IPS-NIHi7 (cell line): ENCODE measurements around the gene CNKSR3.
A peak's percentile ranks its signal among the peaks of the same experiment; 100 is the strongest.
"Not testable (repeated sequence)": the region's sequence is repeated elsewhere in the genome, so short reads cannot be mapped to it uniquely, and the experiment has no call there.

Experiments used
- DNase-seq: peaks from one replicate; pipeline ENCODE4 v3.0.0; 2012; ENCODE audit warnings: mixed read lengths; ENCODE audit errors: extremely low spot score

The CNKSR3 gene

GRCh38 chr6:154510144-154510905 lies at the start of gene CNKSR3:
Gene CNKSR3 (minus strand): TSS chr6:154510685. CDS start chr6:154510114, 571 bp downstream.
- DNase-seq: peak; percentile 91

DNA sequence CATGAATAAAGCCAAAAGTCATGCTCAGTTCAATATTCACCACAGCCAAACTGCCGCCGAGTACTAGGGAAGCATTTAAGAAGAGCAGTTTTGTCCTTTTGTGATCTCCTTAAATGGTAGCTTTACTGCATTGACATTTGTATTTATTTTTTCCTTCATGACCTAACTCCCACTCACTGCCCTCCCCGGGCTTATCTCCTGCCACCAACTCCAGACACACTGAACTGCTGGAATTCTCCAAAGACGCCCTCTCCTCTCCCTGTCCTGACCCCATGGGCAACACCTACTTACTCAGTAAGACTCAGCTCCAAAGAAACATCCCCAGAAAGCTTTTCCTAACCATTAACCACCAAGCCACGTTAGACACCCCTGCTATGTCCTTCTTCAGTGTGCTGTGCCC lies 48.5 kb upstream of the CNKSR3 start:
- DNase-seq: no peak

GRCh38 chr6:154558513-154558912 lies 48.0 kb upstream of the CNKSR3 start:
- DNase-seq: no peak

GRCh38 chr6:154555073-154555677 lies 44.7 kb upstream of the CNKSR3 start:
- DNase-seq: no peak

DNA sequence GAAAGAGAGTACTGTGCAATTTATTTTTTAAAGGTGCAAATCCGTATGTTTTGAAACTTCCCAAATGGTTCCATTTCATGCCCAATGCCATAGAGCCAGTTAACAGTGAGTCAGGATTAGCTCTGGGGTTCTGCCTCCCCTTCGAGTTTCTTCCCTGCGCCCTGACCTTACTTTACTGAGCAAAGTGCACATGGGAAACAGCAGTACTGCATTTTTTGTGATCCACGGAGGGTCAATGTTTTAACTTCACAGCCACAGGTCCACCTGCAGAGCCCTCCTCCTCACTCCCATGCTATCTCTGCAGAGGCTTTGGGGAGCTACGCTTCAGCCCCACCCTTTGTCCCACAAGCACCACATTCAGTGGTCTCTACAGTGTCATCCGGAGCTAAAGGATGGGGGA lies 44.0 kb upstream of the CNKSR3 start:
- no peak for DNase-seq

DNA sequence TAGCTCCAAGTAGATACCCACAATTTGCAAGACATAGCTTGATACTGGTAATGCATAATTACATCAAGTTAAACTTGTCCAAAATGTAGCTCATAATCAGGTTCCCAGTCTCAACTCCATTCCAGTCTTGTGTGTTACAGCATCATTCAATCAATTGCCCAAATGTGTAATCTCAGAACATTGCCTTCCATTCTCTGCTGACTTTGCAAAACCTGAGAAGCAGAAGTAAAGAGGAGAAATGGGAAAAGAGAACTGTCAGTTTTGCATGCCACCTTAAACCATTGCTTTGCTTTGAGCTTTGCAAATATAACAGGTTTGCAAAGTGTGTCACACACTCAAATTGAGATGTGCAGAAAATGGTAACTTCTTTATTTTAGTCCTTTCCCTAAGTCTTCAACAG lies 40.3 kb upstream of the CNKSR3 start:
- no peak for DNase-seq

DNA sequence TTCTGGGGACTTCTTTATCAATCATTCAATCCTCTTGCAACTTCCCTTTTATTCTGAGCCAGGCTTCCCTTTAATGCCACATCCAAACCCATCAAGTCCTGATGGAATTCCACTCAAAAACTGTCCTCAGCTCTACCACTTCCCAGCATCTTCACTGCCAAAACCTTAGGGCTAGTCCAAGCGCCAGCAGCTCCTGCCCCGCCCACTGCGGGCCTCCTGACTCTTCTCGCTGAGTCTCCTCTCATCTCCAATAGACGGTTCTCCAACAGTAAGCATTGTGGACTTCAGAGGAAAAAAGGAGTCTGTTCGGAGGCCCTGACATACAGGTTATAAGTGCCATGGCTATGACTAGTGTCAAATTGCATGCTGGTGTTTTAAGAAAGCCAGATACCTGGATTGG lies 38.7 kb upstream of the CNKSR3 start:
- no peak for DNase-seq

DNA sequence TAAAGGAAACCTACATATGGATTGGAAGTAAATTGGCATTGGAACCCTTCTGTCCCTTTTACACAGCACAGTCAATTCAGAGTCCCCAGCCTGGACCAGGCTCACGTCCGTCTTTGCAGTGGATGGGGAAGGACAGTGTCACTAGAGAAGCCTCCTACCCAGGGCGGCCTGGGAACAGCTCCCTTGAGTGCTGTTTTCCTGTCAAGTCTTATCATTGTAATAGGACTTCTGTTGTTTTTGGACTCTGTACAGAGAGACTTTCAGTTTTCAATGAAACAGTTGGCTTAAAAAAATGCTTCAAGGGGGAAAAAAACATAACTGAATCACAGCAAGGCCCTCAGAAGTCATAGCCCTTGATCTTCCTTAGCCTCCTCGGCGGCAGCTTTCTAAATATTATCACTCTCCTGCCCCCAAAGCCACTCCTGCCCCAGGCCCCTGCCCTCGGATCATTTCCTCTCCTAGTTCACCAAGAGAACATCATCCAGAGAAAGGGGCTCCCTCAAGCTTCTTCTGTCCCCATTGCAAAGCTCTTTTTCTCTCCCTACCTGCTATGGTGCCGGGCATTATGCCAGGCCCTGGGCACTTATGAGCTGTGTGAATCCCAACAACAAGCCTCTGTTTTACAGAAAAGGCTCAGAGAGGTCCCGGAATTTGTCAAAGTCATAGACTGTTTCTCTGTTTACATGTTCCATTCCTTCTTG lies 37.8 kb upstream of the CNKSR3 start:
- no peak for DNase-seq

- no peak for DNase-seq
Observed at GRCh38 chr6:154543628-154544027, 33.1 kb upstream of the CNKSR3 start.

- peak; percentile 76 for DNase-seq
Observed at GRCh38 chr6:154542747-154543146, 32.3 kb upstream of the CNKSR3 start.

GRCh38 chr6:154541837-154542236 lies 31.4 kb upstream of the CNKSR3 start:
- DNase-seq: not testable (repeated sequence)

GRCh38 chr6:154539593-154540269 lies 29.2 kb upstream of the CNKSR3 start:
- DNase-seq: no peak

DNA sequence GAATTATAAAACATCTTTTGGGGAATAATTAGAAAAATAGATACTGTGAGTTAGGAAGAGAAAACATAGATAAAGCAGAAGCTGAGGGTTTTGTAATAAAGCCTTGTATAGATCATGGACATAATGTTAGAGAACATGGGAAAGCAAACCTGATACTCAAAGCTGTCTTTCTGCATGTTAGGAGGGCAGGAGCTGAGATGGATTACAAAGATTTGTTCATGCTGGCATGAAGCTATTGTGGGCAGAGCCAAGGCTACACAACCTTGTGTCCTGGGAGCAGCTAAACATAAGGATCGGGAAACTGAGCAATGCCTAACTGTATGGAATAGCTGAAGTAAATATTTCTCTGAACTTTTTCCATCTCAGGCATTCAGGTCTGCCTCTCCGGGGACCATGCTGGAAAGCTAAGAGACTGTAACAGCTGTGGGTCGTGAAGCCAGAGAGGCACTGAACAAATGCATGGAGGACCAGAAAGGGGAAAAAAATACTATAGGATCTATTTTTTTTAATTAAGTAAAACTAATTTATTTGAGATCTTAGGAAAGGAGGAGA lies 28.2 kb upstream of the CNKSR3 start:
- DNase-seq: no peak

DNA sequence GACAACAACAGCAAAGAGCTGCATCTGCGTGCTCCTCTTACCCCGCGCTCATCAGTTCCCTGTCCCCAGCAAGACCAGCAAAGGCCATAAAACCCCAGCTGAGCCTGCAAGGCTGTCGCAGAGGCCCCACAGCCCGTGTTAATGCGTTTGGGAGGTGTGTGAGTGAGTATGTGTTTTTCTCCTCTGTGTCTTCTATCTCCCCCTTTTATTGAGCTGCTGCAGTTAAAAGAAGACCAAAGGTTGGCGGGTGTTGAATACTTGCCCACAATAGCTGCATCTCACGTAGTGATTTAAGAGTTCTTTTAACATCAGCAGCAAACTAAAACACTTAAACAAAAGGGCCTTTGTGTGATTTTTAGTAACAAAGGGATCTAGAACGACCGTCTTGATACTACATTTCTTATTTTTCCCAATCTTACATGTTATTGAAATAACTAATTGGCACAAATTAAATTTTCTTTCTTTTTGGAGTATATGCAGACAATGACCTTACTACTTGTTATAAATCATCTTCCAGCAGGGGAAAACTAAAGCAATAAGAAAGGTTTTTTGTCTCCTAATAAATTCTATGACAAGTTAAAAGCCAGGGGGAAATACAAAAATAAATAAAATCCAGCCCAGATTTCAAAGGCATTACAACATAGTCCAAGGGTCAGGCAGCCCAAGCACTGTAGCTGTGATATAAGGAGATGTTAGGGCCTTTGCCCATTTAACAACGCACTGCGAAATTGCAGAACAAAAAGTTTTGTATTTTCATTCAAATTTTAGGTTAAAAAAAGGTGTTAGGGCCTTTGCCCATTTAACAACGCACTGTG lies 27.2 kb upstream of the CNKSR3 start:
- no peak for DNase-seq

GRCh38 chr6:154536999-154537398 lies 26.5 kb upstream of the CNKSR3 start:
- DNase-seq: no peak

DNA sequence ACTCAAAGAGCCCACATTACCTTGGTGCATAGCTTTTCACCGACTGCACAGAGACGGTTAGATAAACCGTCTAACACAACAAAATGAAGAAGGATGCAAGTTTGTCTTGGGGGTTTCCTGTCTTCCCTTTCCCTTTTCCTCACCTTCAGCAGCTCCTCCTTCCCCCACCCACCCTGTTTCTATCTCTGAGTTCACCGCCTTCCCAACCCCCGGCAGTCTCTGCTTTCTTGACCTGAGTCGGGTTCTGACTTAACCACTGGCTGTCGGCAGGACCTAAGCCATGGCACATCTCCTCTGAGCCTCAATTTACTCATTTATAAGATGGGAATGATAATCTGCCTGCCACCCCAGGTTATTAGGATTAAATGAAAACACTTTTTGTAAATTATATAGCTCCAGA lies 25.8 kb upstream of the CNKSR3 start:
- no peak for DNase-seq

DNA sequence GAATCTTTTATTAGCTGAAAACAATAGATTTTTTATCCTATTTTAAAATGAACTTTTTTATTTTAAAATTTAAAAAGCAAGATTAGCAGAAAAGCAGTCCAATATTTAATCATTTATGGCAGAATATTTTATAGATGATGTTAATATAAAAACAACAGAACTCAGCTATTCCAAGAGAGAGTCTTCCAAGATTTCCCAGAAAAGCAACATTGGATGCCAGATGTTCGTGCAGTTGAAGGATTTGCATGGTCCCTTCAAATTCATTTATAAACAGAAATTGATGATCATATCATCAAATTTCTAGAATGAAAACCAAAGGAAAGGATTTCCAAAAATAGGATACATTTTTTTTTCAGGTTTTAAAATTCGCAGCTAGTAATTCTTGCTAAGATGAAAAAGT lies 25.4 kb upstream of the CNKSR3 start:
- no peak for DNase-seq

GRCh38 chr6:154535147-154535546 lies 24.7 kb upstream of the CNKSR3 start:
- DNase-seq: no peak

DNA sequence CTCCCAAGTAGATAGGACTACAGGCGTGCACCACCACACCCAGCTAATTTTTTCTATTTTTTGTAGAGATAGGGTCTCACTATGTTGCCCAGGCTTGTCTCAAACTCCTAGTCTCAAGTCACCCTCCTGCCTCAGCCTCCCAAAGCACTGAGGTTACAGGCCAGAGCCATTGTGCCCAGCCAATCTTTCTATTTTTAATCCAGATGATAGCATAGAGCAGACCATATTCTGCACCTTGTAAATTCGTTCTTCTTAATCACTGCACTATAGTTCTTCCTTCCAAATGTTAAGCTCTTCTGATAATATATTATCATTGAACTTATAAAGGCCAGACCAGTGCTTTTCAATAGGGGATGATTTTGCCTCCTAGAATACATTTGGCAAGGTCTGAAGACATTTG lies 24.0 kb upstream of the CNKSR3 start:
- no peak for DNase-seq

GRCh38 chr6:154532426-154532825 lies 21.9 kb upstream of the CNKSR3 start:
- DNase-seq: no peak

GRCh38 chr6:154529957-154530356 lies 19.5 kb upstream of the CNKSR3 start:
- DNase-seq: no peak
